Activated CD8-positive, alpha-beta memory T cell treated with anti-CD3 and anti-CD28 coated beads, Interleukin-2, amount 50 U/mL, for 4 hours (primary cell): ENCODE data around the gene SNX30.
"Not testable (repeated sequence)": the region's sequence is repeated elsewhere in the genome, so short reads cannot be mapped to it uniquely, and the experiment has no call there.

Experiments
- DNase-seq: peaks from one replicate; pipeline ENCODE4 v3.0.0-alpha.2; 2020

Gene SNX30

GRCh38 chr9:112750016-112750763 lies at the start of gene SNX30:
TSS of gene SNX30 (plus strand) at chr9:112750760. CDS start at chr9:112751002, 242 bp downstream.
- DNase-seq = peak; percentile 75

GRCh38 chr9:112703304-112703703 lies 47.3 kb upstream of the SNX30 start:
- no peak for DNase-seq

- DNase-seq = no peak
Observed at GRCh38 chr9:112705768-112706427, 44.7 kb upstream of the SNX30 start.

- DNase-seq = no peak
Observed at GRCh38 chr9:112711050-112711689, 39.4 kb upstream of the SNX30 start.

GRCh38 chr9:112712678-112713077 lies 37.9 kb upstream of the SNX30 start:
- no peak for DNase-seq

- peak; percentile 98 for DNase-seq
Observed at GRCh38 chr9:112717661-112718331, 32.8 kb upstream of the SNX30 start, which contains the start of gene INIP. TSS of gene INIP (minus strand) at chr9:112718117. CDS start at chr9:112716485, 1,632 bp downstream.

GRCh38 chr9:112719241-112719691 lies 31.3 kb upstream of the SNX30 start:
- no peak for DNase-seq

GRCh38 chr9:112719696-112720095 lies 30.9 kb upstream of the SNX30 start:
- no peak for DNase-seq

GRCh38 chr9:112720113-112720780 lies 30.3 kb upstream of the SNX30 start:
- no peak for DNase-seq

GRCh38 chr9:112722749-112723148 lies 27.8 kb upstream of the SNX30 start:
- DNase-seq = not testable (repeated sequence)

GRCh38 chr9:112725961-112726360 lies 24.6 kb upstream of the SNX30 start:
- no peak for DNase-seq

- no peak for DNase-seq
Observed at GRCh38 chr9:112726428-112726827, 24.1 kb upstream of the SNX30 start.

GRCh38 chr9:112728401-112728800 lies 22.2 kb upstream of the SNX30 start:
- no peak for DNase-seq

GRCh38 chr9:112731971-112732370 lies 18.6 kb upstream of the SNX30 start:
- DNase-seq = no peak

GRCh38 chr9:112734892-112735291 lies 15.7 kb upstream of the SNX30 start:
- DNase-seq = no peak

GRCh38 chr9:112743216-112743836 lies 7.2 kb upstream of the SNX30 start:
- DNase-seq = no peak

- DNase-seq = no peak
Observed at GRCh38 chr9:112744177-112744576, 6.4 kb upstream of the SNX30 start.

- DNase-seq = no peak
Observed at GRCh38 chr9:112747094-112747493, 3.5 kb upstream of the SNX30 start.

- DNase-seq = no peak
Observed at GRCh38 chr9:112750764-112751055, 150 bp downstream of the SNX30 start.

- DNase-seq = peak; percentile 45
Observed at GRCh38 chr9:112751056-112751795, 666 bp downstream of the SNX30 start.

GRCh38 chr9:112752334-112753125 lies 2.0 kb downstream of the SNX30 start:
- no peak for DNase-seq
